Muscle layer of colon (tissue), 2 donors: ENCODE measurements around the gene DCX.

Source experiments
- H3K27ac ChIP-seq: one replicate; pipeline ENCODE4 v1.7.0; 2013; ENCODE audit warnings: low read depth, mild to moderate bottlenecking, low read length, moderate library complexity
- H3K27me3 ChIP-seq, 2 donors: one replicate each; pipeline ENCODE4 v1.7.0; 2013; ENCODE audit warnings: low read length in 2 of 2, mild to moderate bottlenecking in 2 of 2; ENCODE audit not compliant: insufficient read depth in 2 of 2, control insufficient read depth in 1 of 2
- H3K36me3 ChIP-seq: one replicate; pipeline ENCODE4 v1.7.0; 2013; ENCODE audit warnings: mild to moderate bottlenecking, low read length; ENCODE audit not compliant: insufficient read depth
- H3K4me1 ChIP-seq: one replicate; pipeline ENCODE4 v1.7.0; 2013; ENCODE audit warnings: mild to moderate bottlenecking, low read length; ENCODE audit not compliant: insufficient read depth
- H3K4me3 ChIP-seq, 2 donors: one replicate each; pipeline ENCODE4 v1.7.0; 2013; ENCODE audit warnings: low read length in 2 of 2, low read depth in 1 of 2, mild to moderate bottlenecking in 1 of 2, moderate library complexity in 1 of 2
- H3K9ac ChIP-seq: one replicate; pipeline ENCODE4 v1.7.0; 2013; ENCODE audit warnings: low read length
- H3K9me3 ChIP-seq: one replicate; pipeline ENCODE4 v1.7.0; 2013; ENCODE audit warnings: mild to moderate bottlenecking, low read length
- donor health status: abdominal sarcoma.
- donor health status: Adenocarcinoma of cecum.

Gene DCX

GRCh38 chrX:111340054-111340453 is 71.9 kb downstream of the DCX start:
- no peak overlapping the region for H3K4me3 ChIP-seq
- no peaks in the 10 kb centered on the region for H3K9me3 ChIP-seq
- H3K27ac ChIP-seq = no peak overlapping the region
- H3K36me3 ChIP-seq = no peaks in the 10 kb centered on the region
- H3K27me3 ChIP-seq = no peaks in the 10 kb centered on the region
- no peak overlapping the region for H3K9ac ChIP-seq
- H3K4me1 ChIP-seq = no peaks in the 10 kb centered on the region

- Histone ChIP-seq H3K4me3 (no peak overlapping the region), H3K9ac (no peak overlapping the region), H3K27ac (no peak overlapping the region), H3K9me3 (no peaks in the 10 kb centered on the region), H3K27me3 (no peaks in the 10 kb centered on the region), H3K36me3 (no peaks in the 10 kb centered on the region), H3K4me1 (no peaks in the 10 kb centered on the region)
Observed at GRCh38 chrX:111339212-111339611, 72.8 kb downstream of the DCX start.

- Histone ChIP-seq H3K4me1 (no peaks in the 10 kb centered on the region), H3K27me3 (no peaks in the 10 kb centered on the region), H3K36me3 (no peaks in the 10 kb centered on the region), H3K9ac (no peak overlapping the region), H3K4me3 (no peak overlapping the region), H3K27ac (no peak overlapping the region), H3K9me3 (no peaks in the 10 kb centered on the region)
Observed at GRCh38 chrX:111338095-111338698, 73.8 kb downstream of the DCX start.

DNA sequence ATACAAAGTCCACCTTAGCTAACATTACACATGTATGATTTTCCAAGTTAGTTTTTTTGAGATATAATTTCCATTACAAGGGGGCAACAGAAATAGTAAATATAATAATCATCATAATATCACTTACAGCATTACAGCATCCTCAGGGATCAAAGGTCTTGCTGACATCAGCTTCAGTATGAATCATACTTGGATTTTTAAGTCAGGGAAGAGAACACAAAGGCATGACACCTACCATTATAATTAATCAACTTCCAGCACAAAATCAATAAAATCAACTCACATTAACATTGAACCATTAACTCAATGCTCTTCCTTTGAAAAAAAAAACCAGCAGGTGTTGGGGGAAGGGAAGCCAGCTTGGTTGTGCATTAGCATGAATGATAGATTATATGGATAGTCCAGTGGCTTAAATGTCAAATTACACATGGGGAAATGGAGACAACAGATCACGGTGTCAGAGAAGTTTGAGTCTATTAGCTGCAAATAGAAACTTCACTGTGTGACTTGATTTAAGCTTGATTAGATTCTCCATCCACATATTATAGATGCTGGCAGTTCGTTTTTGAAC is 74.8 kb downstream of the DCX start:
- Histone ChIP-seq H3K27ac (no peak overlapping the region), H3K36me3 (no peaks in the 10 kb centered on the region), H3K9ac (no peak overlapping the region), H3K9me3 (no peaks in the 10 kb centered on the region), H3K27me3 (no peaks in the 10 kb centered on the region), H3K4me3 (no peak overlapping the region), H3K4me1 (no peaks in the 10 kb centered on the region)

GRCh38 chrX:111336141-111336540 is 75.9 kb downstream of the DCX start:
- no peaks in the 10 kb centered on the region for H3K4me1 ChIP-seq
- no peak overlapping the region for H3K4me3 ChIP-seq
- H3K36me3 ChIP-seq = no peaks in the 10 kb centered on the region
- no peak overlapping the region for H3K27ac ChIP-seq
- H3K9ac ChIP-seq = no peak overlapping the region
- H3K27me3 ChIP-seq = no peaks in the 10 kb centered on the region
- H3K9me3 ChIP-seq = no peaks in the 10 kb centered on the region

DNA sequence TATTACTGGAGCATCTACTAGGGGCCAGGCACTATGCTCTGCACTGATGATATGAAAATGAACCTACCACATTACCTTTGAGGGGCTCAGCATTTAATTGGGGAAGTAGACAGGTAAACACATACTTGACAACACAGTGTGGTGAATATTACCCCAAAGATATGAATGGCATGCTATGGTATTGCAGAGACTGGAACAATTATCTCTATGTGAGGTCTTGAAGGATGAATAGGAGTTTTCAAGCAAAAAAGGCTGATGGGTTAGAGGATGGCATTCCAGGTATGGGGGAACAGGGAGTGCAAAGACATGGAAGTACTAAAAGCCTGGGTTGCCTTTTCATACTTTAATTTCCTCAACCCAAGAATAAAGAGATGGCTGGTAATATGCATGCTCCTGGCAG is 82.6 kb downstream of the DCX start:
- no peak overlapping the region for H3K27ac ChIP-seq
- no peak overlapping the region for H3K9ac ChIP-seq
- H3K27me3 ChIP-seq = no peaks in the 10 kb centered on the region
- H3K9me3 ChIP-seq = no peaks in the 10 kb centered on the region
- H3K36me3 ChIP-seq = no peaks in the 10 kb centered on the region
- no peaks in the 10 kb centered on the region for H3K4me1 ChIP-seq
- no peak overlapping the region for H3K4me3 ChIP-seq

DNA sequence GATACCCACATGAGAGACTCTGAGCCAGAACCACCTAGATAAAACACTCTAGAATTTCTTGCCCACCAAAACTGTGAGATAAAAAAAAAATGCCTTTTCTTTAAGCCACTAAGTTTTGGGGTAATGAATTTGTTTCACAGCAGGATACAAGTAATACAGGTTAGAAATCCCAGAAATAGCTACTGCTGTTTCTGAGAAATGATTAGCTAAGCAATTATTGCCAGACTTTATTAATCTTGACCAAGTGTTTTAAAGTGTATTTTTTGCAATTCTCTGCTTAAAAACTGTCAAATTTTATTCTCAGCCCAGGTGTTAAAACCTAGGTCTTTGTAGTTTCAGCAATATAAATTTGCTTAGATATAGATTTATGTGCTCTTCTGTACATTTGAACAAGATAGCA is 83.1 kb downstream of the DCX start:
- no peak overlapping the region for H3K27ac ChIP-seq
- no peak overlapping the region for H3K4me3 ChIP-seq
- no peak overlapping the region for H3K9ac ChIP-seq
- no peaks in the 10 kb centered on the region for H3K4me1 ChIP-seq
- no peaks in the 10 kb centered on the region for H3K27me3 ChIP-seq
- no peaks in the 10 kb centered on the region for H3K9me3 ChIP-seq
- H3K36me3 ChIP-seq = no peaks in the 10 kb centered on the region

DNA sequence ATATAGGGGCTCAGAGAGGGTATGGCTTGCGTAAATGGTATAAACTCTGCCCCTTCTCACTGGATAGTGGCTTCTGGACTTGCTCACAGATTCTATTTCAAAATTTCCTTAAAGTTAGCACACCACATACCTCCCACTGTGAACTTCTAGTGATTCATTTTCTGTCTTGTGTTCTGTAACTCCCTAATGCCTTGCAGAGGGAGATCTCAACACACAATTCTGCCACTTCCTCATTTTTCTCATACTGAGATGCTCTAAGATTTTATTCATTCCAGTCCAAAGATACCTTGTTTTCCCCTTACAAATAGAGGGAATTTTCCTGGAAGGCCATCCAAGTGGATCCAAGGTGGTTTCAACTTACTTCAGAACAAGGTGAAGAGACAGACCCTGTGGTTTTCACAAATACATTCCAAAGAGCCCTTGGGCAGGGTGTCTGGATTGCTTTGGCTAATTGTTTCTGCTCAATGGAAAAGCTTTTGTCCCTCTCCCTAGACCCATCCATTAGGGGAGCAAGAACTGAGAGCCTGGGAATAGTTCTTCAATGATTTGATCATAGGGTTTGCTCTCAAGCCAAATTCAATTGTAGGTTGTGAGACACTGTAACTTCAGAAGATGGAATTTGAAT is 89.6 kb downstream of the DCX start:
- H3K4me3 ChIP-seq = no peak overlapping the region
- no peak overlapping the region for H3K27ac ChIP-seq
- H3K36me3 ChIP-seq = no peaks in the 10 kb centered on the region
- no peaks in the 10 kb centered on the region for H3K27me3 ChIP-seq
- H3K9ac ChIP-seq = no peak overlapping the region
- H3K4me1 ChIP-seq = no peaks in the 10 kb centered on the region
- H3K9me3 ChIP-seq = no peaks in the 10 kb centered on the region

- Histone ChIP-seq H3K36me3 (no peaks in the 10 kb centered on the region), H3K27ac (no peak overlapping the region), H3K4me3 (no peak overlapping the region), H3K27me3 (no peaks in the 10 kb centered on the region), H3K9me3 (no peaks in the 10 kb centered on the region), H3K4me1 (no peaks in the 10 kb centered on the region), H3K9ac (no peak overlapping the region)
Observed at GRCh38 chrX:111319451-111319850, 92.5 kb downstream of the DCX start.

- no peaks in the 10 kb centered on the region for H3K4me1 ChIP-seq
- no peaks in the 10 kb centered on the region for H3K27me3 ChIP-seq
- no peak overlapping the region for H3K4me3 ChIP-seq
- no peaks in the 10 kb centered on the region for H3K36me3 ChIP-seq
- no peaks in the 10 kb centered on the region for H3K9me3 ChIP-seq
- no peak overlapping the region for H3K9ac ChIP-seq
- no peak overlapping the region for H3K27ac ChIP-seq
Observed at GRCh38 chrX:111318901-111319300, 93.1 kb downstream of the DCX start.

- Histone ChIP-seq H3K9ac (no peak overlapping the region), H3K9me3 (no peaks in the 10 kb centered on the region), H3K4me1 (no peaks in the 10 kb centered on the region), H3K27ac (no peak overlapping the region), H3K27me3 (peaks cover 0 to 7% of the 10 kb centered on the region in 2 donors), H3K36me3 (no peaks in the 10 kb centered on the region), H3K4me3 (no peak overlapping the region)
Observed at GRCh38 chrX:111309083-111309482, 102.9 kb downstream of the DCX start.

DNA sequence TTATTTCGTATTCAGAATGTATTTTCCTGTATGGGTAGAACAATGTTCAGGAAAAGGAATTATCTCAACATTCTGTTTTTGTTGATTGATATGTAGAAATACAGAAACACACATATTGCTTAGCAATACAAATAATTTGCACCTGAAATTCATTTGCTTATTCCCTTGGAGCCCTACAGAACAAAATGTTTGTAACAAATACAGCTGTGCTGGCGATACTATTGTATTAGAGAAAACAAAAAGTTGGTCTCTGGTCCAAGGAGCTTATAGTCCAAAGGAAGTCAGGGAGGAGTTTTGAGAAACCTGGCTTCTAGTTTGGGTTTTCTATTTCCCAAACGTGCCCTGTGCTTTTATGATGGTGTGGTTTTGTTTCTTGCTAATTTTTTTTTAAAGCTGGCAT is 104.0 kb downstream of the DCX start:
- Histone ChIP-seq H3K36me3 (no peaks in the 10 kb centered on the region), H3K4me3 (no peak overlapping the region), H3K27ac (no peak overlapping the region), H3K27me3 (peaks cover 0 to 7% of the 10 kb centered on the region in 2 donors), H3K9ac (no peak overlapping the region), H3K9me3 (no peaks in the 10 kb centered on the region), H3K4me1 (no peaks in the 10 kb centered on the region)
